T-helper 22 cell (primary cell): ENCODE results near the gene ANO2.
"Not testable (repeated sequence)": the region's sequence is repeated elsewhere in the genome, so short reads cannot be mapped to it uniquely, and the experiment has no call there.

ENCODE experiments used
- DNase-seq: peaks from one replicate; pipeline ENCODE4 v3.0.0-alpha.2; 2020; ENCODE audit warnings: low read depth

ANO2 gene

GRCh38 chr12:5661811-5662210 is 283.2 kb downstream of the ANO2 start:
- no peak for DNase-seq

- no peak for DNase-seq
Observed at GRCh38 chr12:5660238-5660637, 284.8 kb downstream of the ANO2 start.

- not testable (repeated sequence) for DNase-seq
Observed at GRCh38 chr12:5658339-5658941, 286.6 kb downstream of the ANO2 start.

GRCh38 chr12:5656836-5657235 is 288.2 kb downstream of the ANO2 start:
- no peak for DNase-seq

GRCh38 chr12:5655120-5655519 is 289.9 kb downstream of the ANO2 start:
- DNase-seq: no peak

GRCh38 chr12:5654019-5654418 is 291.0 kb downstream of the ANO2 start:
- DNase-seq: no peak

- DNase-seq: no peak
Observed at GRCh38 chr12:5650829-5651461, 294.1 kb downstream of the ANO2 start.

GRCh38 chr12:5650281-5650680 is 294.8 kb downstream of the ANO2 start:
- DNase-seq: no peak

- no peak for DNase-seq
Observed at GRCh38 chr12:5648692-5649359, 296.2 kb downstream of the ANO2 start.

- no peak for DNase-seq
Observed at GRCh38 chr12:5643266-5643665, 301.8 kb downstream of the ANO2 start.

- DNase-seq: no peak
Observed at GRCh38 chr12:5637698-5638097, 307.4 kb downstream of the ANO2 start.

GRCh38 chr12:5636907-5637306 is 308.2 kb downstream of the ANO2 start:
- DNase-seq: no peak

- no peak for DNase-seq
Observed at GRCh38 chr12:5633106-5633505, 312.0 kb downstream of the ANO2 start.

- DNase-seq: no peak
Observed at GRCh38 chr12:5632453-5632852, 312.6 kb downstream of the ANO2 start.

GRCh38 chr12:5631497-5631896 is 313.6 kb downstream of the ANO2 start:
- DNase-seq: no peak

- no peak for DNase-seq
Observed at GRCh38 chr12:5630726-5631125, 314.3 kb downstream of the ANO2 start.

GRCh38 chr12:5628501-5628900 is 316.6 kb downstream of the ANO2 start:
- no peak for DNase-seq

- no peak for DNase-seq
Observed at GRCh38 chr12:5627053-5627630, 317.9 kb downstream of the ANO2 start.

- DNase-seq: no peak
Observed at GRCh38 chr12:5626151-5626550, 318.9 kb downstream of the ANO2 start.

GRCh38 chr12:5624486-5625272 is 320.4 kb downstream of the ANO2 start:
- DNase-seq: no peak

- DNase-seq: no peak
Observed at GRCh38 chr12:5623411-5623810, 321.6 kb downstream of the ANO2 start.

- no peak for DNase-seq
Observed at GRCh38 chr12:5622280-5622679, 322.8 kb downstream of the ANO2 start.
